ENCODE data around the gene IMPA2. TPM values are rescaled to one million over a fixed set of nuclear protein-coding genes. Genes with fewer than 3 reads are reported as not detected.
A peak's percentile ranks its signal among the peaks of the same experiment; 100 is the strongest.

The IMPA2 gene
- total RNA-seq, 4 donors from 2014 or later = 112 to 385 (median 215) TPM

GRCh38 chr18:11989966-11990380, 8.7 kb downstream of the IMPA2 start:
- no peaks in the 10 kb centered on the region for H3K36me3 ChIP-seq
- no peak overlapping the region for H3K4me3 ChIP-seq
- no peaks in the 10 kb centered on the region for H3K9me3 ChIP-seq
- TF ChIP-seq POLR2A (IDR thresholded peaks at IDR 0.05) = no peak
- no peak for TF ChIP-seq POLR2AphosphoS5 (IDR thresholded peaks at IDR 0.05)
- no peak for TF ChIP-seq CTCF (IDR thresholded peaks at IDR 0.05)
- no peak for TF ChIP-seq EP300 (IDR thresholded peaks at IDR 0.05)
- ATAC-seq = no peak
- no peaks in the 10 kb centered on the region for H3K27me3 ChIP-seq
- H3K4me1 ChIP-seq = peaks cover 0 to 70% (median 34%) of the 10 kb centered on the region in 3 donors
- no CpG with 5 or more reads among the region's 6 CpGs for WGBS, 2 donors (ENCODE audit: low coverage in 1 of 2)
- H3K27ac ChIP-seq = peak overlapping the region in 2 of 4 donors; percentile 43 to 64

GRCh38 chr18:11990539-11990938, 9.2 kb downstream of the IMPA2 start:
- no peaks in the 10 kb centered on the region for H3K36me3 ChIP-seq
- TF ChIP-seq POLR2AphosphoS5 (IDR thresholded peaks at IDR 0.05) (no peak), POLR2A (IDR thresholded peaks at IDR 0.05) (no peak)
- 42 to 64% methylated on average over 8 to 9 of the region's 9 CpGs for WGBS, 2 donors (ENCODE audit: low coverage in 1 of 2)
- H3K27me3 ChIP-seq = no peaks in the 10 kb centered on the region
- no peak for ATAC-seq
- peak overlapping the region in 1 of 4 donors; percentile 20 for H3K27ac ChIP-seq
- H3K9me3 ChIP-seq = no peaks in the 10 kb centered on the region
- peaks cover 0 to 71% (median 40%) of the 10 kb centered on the region in 3 donors for H3K4me1 ChIP-seq
- no peak overlapping the region for H3K4me3 ChIP-seq

DNA sequence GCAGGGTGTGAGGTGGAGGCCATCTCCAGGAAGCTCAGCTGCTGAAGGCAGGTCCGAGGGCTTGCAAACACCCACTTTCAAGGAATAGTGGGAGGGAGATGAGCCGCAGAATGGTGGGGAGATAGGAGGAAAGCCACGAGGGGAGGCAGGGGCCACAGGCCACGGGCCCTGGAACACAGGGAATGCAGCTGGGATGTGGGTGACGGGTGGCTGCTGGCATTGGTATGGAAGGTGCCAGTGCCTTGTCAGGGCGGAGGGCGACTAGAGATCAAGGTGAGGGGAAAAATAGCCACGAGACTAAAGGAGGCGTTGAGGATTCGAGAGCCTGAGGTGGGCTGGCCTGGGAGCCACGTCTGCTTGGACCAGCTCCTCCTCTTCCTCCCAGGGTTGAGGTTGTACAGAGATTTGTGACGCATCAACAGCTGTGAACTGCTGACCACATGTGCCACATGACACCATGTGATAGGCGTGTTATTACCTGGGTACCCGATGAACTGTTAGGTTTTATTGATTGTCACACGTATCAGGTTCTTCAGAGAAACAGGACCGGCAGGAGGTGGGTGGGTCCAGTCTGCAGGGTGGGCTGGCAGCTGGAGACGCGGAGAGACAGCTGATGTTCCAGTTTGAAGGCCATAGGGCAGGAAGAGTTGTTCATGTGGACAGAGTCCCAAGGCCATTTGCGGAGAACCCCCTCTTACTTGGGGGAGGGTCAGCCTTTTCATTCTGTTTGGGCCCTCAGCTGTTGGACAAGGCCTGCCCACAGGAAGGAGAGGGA, 9.9 kb downstream of the IMPA2 start:
- no peaks in the 10 kb centered on the region for H3K9me3 ChIP-seq
- ATAC-seq = no peak
- TF ChIP-seq EP300 (IDR thresholded peaks at IDR 0.05) (no peak), CTCF (IDR thresholded peaks at IDR 0.05) (no peak), POLR2AphosphoS5 (IDR thresholded peaks at IDR 0.05) (no peak), POLR2A (IDR thresholded peaks at IDR 0.05) (no peak)
- peaks cover 0 to 71% (median 46%) of the 10 kb centered on the region in 3 donors for H3K4me1 ChIP-seq
- no peaks in the 10 kb centered on the region for H3K27me3 ChIP-seq
- WGBS, 2 donors (ENCODE audit: low coverage in 1 of 2) = 79 to 83% methylated on average over 5 to 19 of the region's 19 CpGs
- H3K36me3 ChIP-seq = no peaks in the 10 kb centered on the region
- H3K27ac ChIP-seq = peak overlapping the region in 1 of 4 donors; percentile 20
- no peak overlapping the region for H3K4me3 ChIP-seq

DNA sequence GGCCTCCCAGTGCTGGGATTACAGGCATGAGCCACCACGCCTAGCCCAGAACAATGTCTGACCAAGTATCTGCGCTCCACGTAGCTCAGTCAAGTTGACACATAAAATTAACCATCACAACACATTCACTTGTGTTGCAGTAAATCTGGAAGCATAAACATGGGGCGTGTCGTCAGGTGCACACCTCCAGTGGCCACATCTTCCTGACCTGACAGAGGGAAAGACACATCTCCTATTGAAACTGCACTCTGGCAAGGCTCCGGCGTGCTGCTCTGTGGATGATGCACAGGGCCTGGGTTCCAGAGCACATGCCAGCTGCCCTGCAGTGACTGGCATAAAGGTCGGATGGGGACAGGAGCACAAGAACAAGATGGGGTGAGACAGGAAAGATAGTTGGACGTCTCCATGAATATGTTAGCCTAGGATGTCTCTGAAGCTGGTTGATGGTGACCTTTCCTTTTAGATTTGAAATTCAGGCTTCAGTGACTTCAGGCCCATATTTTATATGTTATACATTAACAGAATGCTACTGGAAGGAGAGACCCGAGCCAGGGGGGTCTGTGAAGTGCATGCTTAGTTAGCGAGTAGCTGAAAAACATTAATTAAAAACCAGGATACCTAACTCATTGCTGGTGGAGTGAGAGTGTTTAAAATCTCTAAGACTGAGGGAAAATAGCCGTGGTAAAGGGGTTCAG, 10.9 kb downstream of the IMPA2 start:
- ATAC-seq = no peak
- Histone ChIP-seq H3K36me3 (no peaks in the 10 kb centered on the region), H3K4me3 (no peak overlapping the region), H3K27me3 (no peaks in the 10 kb centered on the region), H3K27ac (peak overlapping the region in 1 of 4 donors; percentile 16), H3K9me3 (no peaks in the 10 kb centered on the region), H3K4me1 (peaks cover 0 to 64% (median 41%) of the 10 kb centered on the region in 3 donors)
- TF ChIP-seq POLR2A (IDR thresholded peaks at IDR 0.05) (no peak), POLR2AphosphoS5 (IDR thresholded peaks at IDR 0.05) (no peak), CTCF (IDR thresholded peaks at IDR 0.05) (no peak), EP300 (IDR thresholded peaks at IDR 0.05) (no peak)
- 71 to 92% methylated on average over 3 to 5 of the region's 12 CpGs for WGBS, 2 donors (ENCODE audit: low coverage in 1 of 2)

DNA sequence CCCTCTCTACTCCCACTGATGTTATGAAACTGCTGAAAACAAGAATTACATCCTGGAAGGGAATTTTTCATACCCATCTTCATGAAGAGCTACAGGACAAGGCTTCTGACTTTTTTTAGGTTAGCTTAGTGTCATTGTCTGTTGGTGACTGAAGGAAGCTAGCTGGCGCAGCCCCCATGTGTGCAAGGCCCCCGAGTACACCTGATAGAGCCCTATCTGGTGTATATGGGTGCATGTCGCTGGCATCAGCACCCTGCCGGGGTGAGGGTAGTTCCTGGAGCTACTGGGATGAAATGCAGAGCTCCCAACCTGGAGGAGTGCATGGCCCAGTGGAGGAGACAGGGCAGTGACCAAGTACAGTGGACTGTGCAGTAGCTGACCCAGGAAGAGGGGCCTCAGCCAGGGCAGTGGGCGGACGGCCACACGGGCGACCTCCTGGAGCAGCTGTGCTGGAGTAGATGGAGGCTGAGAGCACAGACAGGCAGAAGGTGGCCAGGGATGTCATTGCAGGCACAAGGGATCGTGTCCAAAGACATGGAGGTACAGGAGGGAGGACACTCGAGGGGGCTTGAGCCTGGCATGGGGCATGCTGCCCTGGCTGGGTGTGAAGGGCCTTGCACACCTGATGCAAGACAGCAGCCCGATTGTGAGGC, 12.1 kb downstream of the IMPA2 start:
- TF ChIP-seq CTCF (IDR thresholded peaks at IDR 0.05) (no peak), POLR2A (IDR thresholded peaks at IDR 0.05) (no peak), POLR2AphosphoS5 (IDR thresholded peaks at IDR 0.05) (no peak), EP300 (IDR thresholded peaks at IDR 0.05) (no peak)
- H3K36me3 ChIP-seq = no peaks in the 10 kb centered on the region
- 80 to 94% methylated on average over 2 of the region's 11 CpGs for WGBS, 2 donors (ENCODE audit: low coverage in 1 of 2)
- peak overlapping the region in 2 of 4 donors; percentile 67 to 76 for H3K27ac ChIP-seq
- no peaks in the 10 kb centered on the region for H3K9me3 ChIP-seq
- no peaks in the 10 kb centered on the region for H3K27me3 ChIP-seq
- peaks cover 0 to 66% (median 41%) of the 10 kb centered on the region in 3 donors for H3K4me1 ChIP-seq
- ATAC-seq = no peak
- no peak overlapping the region for H3K4me3 ChIP-seq

Measured in gastroesophageal sphincter (tissue), 4 donors.